IMR-90 (cell line): Measurements from ENCODE around the gene IRAK2. TPM values are rescaled to one million over a fixed set of nuclear protein-coding genes. Genes with fewer than 3 reads are reported as not detected.

ENCODE experiments used
- ATAC-seq: fragments of 200-7000 bp; cut with Tn5 transposase; 2 replicates; pipeline ENCODE4 v1.9.1; 2020; ENCODE audit warnings: low read depth, mild to moderate bottlenecking, moderate library complexity
- BruUV-seq: library from RNA; stranded (reverse); fragments of 400-500 nt; replicated peaks from 2 replicates; lab custom pipeline; 2021; lab: Mats Ljungman, UMichigan
- CTCF ChIA-PET: fragments of 300-600 bp; formaldehyde crosslinking; extraction: SDS; loops from one replicate; lab custom pipeline; 2021; ENCODE audit warnings: antibody characterized with exemption; lab: Yijun Ruan, JAX
- POLR2A ChIA-PET: fragments of 300-600 bp; sonication (Branson Sonifier 250); formaldehyde crosslinking; loops from one replicate; lab custom pipeline; 2022; ENCODE audit warnings: antibody characterized with exemption; ENCODE audit not compliant: unreplicated experiment; lab: Charles Lee
- DNase-seq: peaks from one replicate; pipeline ENCODE4 v3.0.0; 2013
- H2AFZ ChIP-seq: replicated peaks from 2 replicates; pipeline ENCODE3; 2013; ENCODE audit warnings: low read length, mild to moderate bottlenecking; ENCODE audit not compliant: poor library complexity
- H2AK5ac ChIP-seq: 2 replicates; pipeline ENCODE4 v1.6.1; 2013; ENCODE audit warnings: low read depth, low read length, inconsistent platforms
- H2AK9ac ChIP-seq: replicated peaks from 2 replicates; pipeline ENCODE3; 2013; ENCODE audit warnings: mild to moderate bottlenecking, low read depth, low read length, moderate library complexity; ENCODE audit not compliant: poor library complexity
- H2BK120ac ChIP-seq: 2 replicates; pipeline ENCODE4 v1.6.1; 2013; ENCODE audit warnings: low read depth, low read length, inconsistent platforms
- H2BK15ac ChIP-seq: 3 replicates; pipeline ENCODE4 v1.6.1; 2013; ENCODE audit warnings: low read depth, low read length, inconsistent platforms
- H2BK20ac ChIP-seq: 2 replicates; pipeline ENCODE4 v1.6.1; 2013; ENCODE audit warnings: low read depth, mild to moderate bottlenecking, inconsistent platforms, low read length, moderate library complexity
- H2BK5ac ChIP-seq: 2 replicates; pipeline ENCODE4 v1.6.1; 2013; ENCODE audit warnings: mild to moderate bottlenecking, low read depth, low read length, inconsistent platforms; ENCODE audit not compliant: poor library complexity, severe bottlenecking
- H3K14ac ChIP-seq: replicated peaks from 2 replicates; pipeline ENCODE4 v1.6.1; 2013; ENCODE audit warnings: low read depth, low read length, inconsistent platforms
- H3K18ac ChIP-seq: 2 replicates; pipeline ENCODE4 v1.6.1; 2013; ENCODE audit warnings: low read depth, low read length, control low read depth
- H3K23ac ChIP-seq: 2 replicates; pipeline ENCODE4 v1.6.1; 2013; ENCODE audit warnings: low read depth, low read length, inconsistent platforms
- H3K27ac ChIP-seq: 2 replicates; pipeline ENCODE4 v1.5.1; 2013; ENCODE audit warnings: mild to moderate bottlenecking, control low read depth, low read length; ENCODE audit not compliant: insufficient read depth
- H3K27me3 ChIP-seq: 2 replicates; pipeline ENCODE4 v1.6.1; 2013; ENCODE audit warnings: low read length; ENCODE audit not compliant: control insufficient read depth, insufficient read depth
- H3K36me3 ChIP-seq: 2 replicates; pipeline ENCODE4 v1.6.1; 2013; ENCODE audit warnings: low read length, mixed read lengths; ENCODE audit not compliant: control insufficient read depth, insufficient read depth
- H3K4ac ChIP-seq: 2 replicates; pipeline ENCODE4 v1.6.1; 2013; ENCODE audit warnings: low read depth, low read length, inconsistent platforms
- H3K4me1 ChIP-seq: 2 replicates; pipeline ENCODE4 v1.6.1; 2013; ENCODE audit warnings: low read length, mixed read lengths; ENCODE audit not compliant: control insufficient read depth, insufficient read depth
- H3K4me2 ChIP-seq: 2 replicates; pipeline ENCODE4 v1.6.1; 2013; ENCODE audit warnings: low read depth, mild to moderate bottlenecking, control low read depth, low read length, moderate library complexity
- H3K4me3 ChIP-seq: 2 replicates; pipeline ENCODE4 v1.5.1; 2013; ENCODE audit warnings: low read depth, mild to moderate bottlenecking, control low read depth, low read length, moderate library complexity; ENCODE audit not compliant: insufficient read depth
- H3K56ac ChIP-seq: 2 replicates; pipeline ENCODE4 v1.6.1; 2013; ENCODE audit warnings: low read length, inconsistent platforms; ENCODE audit not compliant: insufficient read depth; ENCODE audit errors: extremely low read depth
- H3K79me1 ChIP-seq, 2 experiments: 2 replicates each; pipeline ENCODE4 v1.6.1; 2013; ENCODE audit warnings: low read length in 2 of 2, inconsistent platforms in 1 of 2, low read depth in 1 of 2
- H3K9ac ChIP-seq: 2 replicates; pipeline ENCODE4 v1.6.1; 2013; ENCODE audit warnings: low read depth, low read length, control low read depth
- H3K9me1 ChIP-seq: 2 replicates; pipeline ENCODE4 v1.6.1; 2013; ENCODE audit warnings: low read length, inconsistent platforms; ENCODE audit not compliant: insufficient read depth
- H3K9me3 ChIP-seq: 2 replicates; pipeline ENCODE4 v1.6.1; 2013; ENCODE audit warnings: low read length; ENCODE audit not compliant: control insufficient read depth, insufficient read depth
- H4K20me1 ChIP-seq: 2 replicates; pipeline ENCODE4 v1.6.1; 2013; ENCODE audit warnings: low read length, inconsistent platforms; ENCODE audit not compliant: insufficient read depth
- H4K5ac ChIP-seq: 2 replicates; pipeline ENCODE4 v1.6.1; 2013; ENCODE audit warnings: mild to moderate bottlenecking, low read depth, low read length, control low read depth
- H4K8ac ChIP-seq, 2 experiments: 2 replicates each; pipeline ENCODE4 v1.6.1; 2013; ENCODE audit warnings: low read depth in 2 of 2, low read length in 2 of 2, control low read depth in 1 of 2, inconsistent platforms in 1 of 2
- H4K91ac ChIP-seq: 2 replicates; pipeline ENCODE4 v1.6.1; 2013; ENCODE audit warnings: low read depth, low read length, inconsistent platforms; ENCODE audit not compliant: insufficient read depth
- BHLHE40 ChIP-seq: fragments of 150-350 bp; IDR thresholded peaks from 2 replicates; pipeline ENCODE4 v1.6.1; 2016; ENCODE audit warnings: mild to moderate bottlenecking, low read depth, low read length
- CEBPB ChIP-seq: IDR thresholded peaks from 2 replicates; pipeline ENCODE4 v1.6.1; 2012; ENCODE audit warnings: low read depth, low read length, improper control_type of control experiment
- CHD1 ChIP-seq: IDR thresholded peaks from 2 replicates; pipeline ENCODE4 v1.6.1; 2012; ENCODE audit warnings: low read depth, low read length, improper control_type of control experiment
- FOS ChIP-seq: fragments of 150-350 bp; IDR thresholded peaks from 2 replicates; pipeline ENCODE4 v1.6.1; 2016; ENCODE audit warnings: low read depth, low read length
- MAFK ChIP-seq: IDR thresholded peaks from 2 replicates; pipeline ENCODE4 v1.6.1; 2012; ENCODE audit warnings: low read depth, low read length, improper control_type of control experiment
- MAZ ChIP-seq: IDR thresholded peaks from 2 replicates; pipeline ENCODE4 v1.6.1; 2012; ENCODE audit warnings: low read depth, mild to moderate bottlenecking, low read length, improper control_type of control experiment, moderate library complexity, borderline replicate concordance
- MXI1 ChIP-seq: IDR thresholded peaks from 2 replicates; pipeline ENCODE4 v1.6.1; 2012; ENCODE audit warnings: low read depth, mild to moderate bottlenecking, low read length, moderate library complexity, borderline replicate concordance
- NFE2L2 ChIP-seq: fragments of 150-350 bp; IDR thresholded peaks from 2 replicates; pipeline ENCODE4 v1.6.1; 2016; ENCODE audit warnings: low read depth, mild to moderate bottlenecking, low read length
- POLR2A ChIP-seq: IDR thresholded peaks from 2 replicates; pipeline ENCODE4 v1.6.1; 2012; ENCODE audit warnings: mild to moderate bottlenecking, low read depth, low read length
- RAD21 ChIP-seq: IDR thresholded peaks from 2 replicates; pipeline ENCODE4 v1.6.1; 2012; ENCODE audit warnings: low read length, improper control_type of control experiment
- RCOR1 ChIP-seq: IDR thresholded peaks from 2 replicates; pipeline ENCODE4 v1.6.1; 2012; ENCODE audit warnings: mild to moderate bottlenecking, low read length, improper control_type of control experiment; ENCODE audit not compliant: insufficient replicate concordance
- RFX5 ChIP-seq: IDR thresholded peaks from 2 replicates; pipeline ENCODE4 v1.8.0; 2012; ENCODE audit warnings: low read depth, mild to moderate bottlenecking, low read length, moderate library complexity
- SMC3 ChIP-seq: fragments of 150-350 bp; IDR thresholded peaks from 2 replicates; pipeline ENCODE4 v1.6.1; 2016; ENCODE audit warnings: low read depth, mild to moderate bottlenecking, antibody characterized with exemption, low read length, moderate library complexity
- WGBS, 2 experiments: methylation state at CpG; one replicate each; pipeline versions ENCODE4 v1.1.5 to v1.1.7; 2013; ENCODE audit warnings: missing lambda C conversion rate in 2 of 2; ENCODE audit not compliant: insufficient read length in 1 of 2; ENCODE audit errors: extremely low coverage in 2 of 2; 5-methylcytosine and 5-hydroxymethylcytosine counted together
- dilution Hi-C: fragments of 300-500 bp; cut with HindIII; formaldehyde crosslinking; loops from one replicate; pipeline ENCODE4 v1.14.3; 2018; ENCODE audit warnings: low sequenced_read_pairs; ENCODE audit not compliant: unreplicated experiment
- in situ Hi-C: fragments of 300-500 bp; cut with MboI; formaldehyde crosslinking; loops from 3 replicates; pipeline ENCODE4 v1.14.3; 2019; ENCODE audit warnings: low sequenced_read_pairs, inconsistent platforms, mixed read lengths
- intact Hi-C: fragments of 100-400 bp; cut with micrococcal nuclease; formaldehyde crosslinking; loops from 2 replicates; pipeline ENCODE4 v1.10.0; 2022
- polyA plus RNA-seq, 3 experiments: library from polyadenylated mRNA; depleted of rRNA; stranded (reverse); fragments of >200 nt; gene quantifications; 2 replicates each; pipeline ENCODE4 v1.2.3, GENCODE V29; 2012; ENCODE audit warnings: low replicate concordance in 1 of 3
- total RNA-seq: library from RNA; depleted of rRNA; stranded (reverse); fragments of >200 nt; gene quantifications from 2 replicates; pipeline ENCODE4 v1.2.3, GENCODE V29; 2012
- TF ChIP-seq, protein P1 (sequence below): fragments of 150-350 bp; IDR thresholded peaks from 2 replicates; pipeline ENCODE4 v1.6.1; 2016; ENCODE audit warnings: low read depth, mild to moderate bottlenecking, low read length, moderate library complexity, borderline replicate concordance
- TF ChIP-seq, protein P2 (sequence below): conservative IDR thresholded peaks from 2 replicates; pipeline ENCODE4 v1.5.1; 2012; ENCODE audit warnings: mild to moderate bottlenecking, low read depth, low read length, improper control_type of control experiment
- TF ChIP-seq, protein P3 (sequence below): fragments of 150-350 bp; IDR thresholded peaks from 2 replicates; pipeline ENCODE4 v1.6.1; 2017; ENCODE audit warnings: mild to moderate bottlenecking, antibody characterized with exemption, low read length, low read depth

Gene IRAK2
- total and polyA plus RNA-seq, 2 of the 4 experiments (the other 2 are of a cell fraction) = 6.9 to 8.1 TPM

GRCh38 chr3:10137178-10137577 is 27.5 kb upstream of the IRAK2 start:
- no peak overlapping the region for H2BK5ac ChIP-seq
- no peaks in the 10 kb centered on the region for H4K20me1 ChIP-seq
- H4K91ac ChIP-seq = no peak overlapping the region
- H4K5ac ChIP-seq = no peak overlapping the region
- dilution Hi-C loops (no loop called here), intact Hi-C loops (no loop called here), in situ Hi-C loops (no loop called here)
- no peak for ATAC-seq
- H3K14ac ChIP-seq = no peak overlapping the region
- no peak overlapping the region for H2BK15ac ChIP-seq
- no peaks in the 10 kb centered on the region for H3K9me1 ChIP-seq
- no peak overlapping the region for H3K27ac ChIP-seq
- H3K4me1 ChIP-seq = no peaks in the 10 kb centered on the region
- H2AK5ac ChIP-seq = no peak overlapping the region
- H2AFZ ChIP-seq = no peak overlapping the region
- no TSS peak for BruUV-seq
- no peak overlapping the region for H2AK9ac ChIP-seq
- H3K23ac ChIP-seq = no peak overlapping the region
- no peak overlapping the region for H4K8ac ChIP-seq
- no peaks in the 10 kb centered on the region for H3K36me3 ChIP-seq
- H3K9ac ChIP-seq = no peak overlapping the region
- TF ChIP-seq POLR2A = no peak
- no peak for TF ChIP-seq RFX5
- TF ChIP-seq CHD1 = no peak
- TF ChIP-seq CEBPB = no peak
- no peak for TF ChIP-seq RAD21
- TF ChIP-seq, protein P1, sequence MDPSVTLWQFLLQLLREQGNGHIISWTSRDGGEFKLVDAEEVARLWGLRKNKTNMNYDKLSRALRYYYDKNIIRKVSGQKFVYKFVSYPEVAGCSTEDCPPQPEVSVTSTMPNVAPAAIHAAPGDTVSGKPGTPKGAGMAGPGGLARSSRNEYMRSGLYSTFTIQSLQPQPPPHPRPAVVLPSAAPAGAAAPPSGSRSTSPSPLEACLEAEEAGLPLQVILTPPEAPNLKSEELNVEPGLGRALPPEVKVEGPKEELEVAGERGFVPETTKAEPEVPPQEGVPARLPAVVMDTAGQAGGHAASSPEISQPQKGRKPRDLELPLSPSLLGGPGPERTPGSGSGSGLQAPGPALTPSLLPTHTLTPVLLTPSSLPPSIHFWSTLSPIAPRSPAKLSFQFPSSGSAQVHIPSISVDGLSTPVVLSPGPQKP = no peak
- no peak for TF ChIP-seq RCOR1
- TF ChIP-seq, protein P2, sequence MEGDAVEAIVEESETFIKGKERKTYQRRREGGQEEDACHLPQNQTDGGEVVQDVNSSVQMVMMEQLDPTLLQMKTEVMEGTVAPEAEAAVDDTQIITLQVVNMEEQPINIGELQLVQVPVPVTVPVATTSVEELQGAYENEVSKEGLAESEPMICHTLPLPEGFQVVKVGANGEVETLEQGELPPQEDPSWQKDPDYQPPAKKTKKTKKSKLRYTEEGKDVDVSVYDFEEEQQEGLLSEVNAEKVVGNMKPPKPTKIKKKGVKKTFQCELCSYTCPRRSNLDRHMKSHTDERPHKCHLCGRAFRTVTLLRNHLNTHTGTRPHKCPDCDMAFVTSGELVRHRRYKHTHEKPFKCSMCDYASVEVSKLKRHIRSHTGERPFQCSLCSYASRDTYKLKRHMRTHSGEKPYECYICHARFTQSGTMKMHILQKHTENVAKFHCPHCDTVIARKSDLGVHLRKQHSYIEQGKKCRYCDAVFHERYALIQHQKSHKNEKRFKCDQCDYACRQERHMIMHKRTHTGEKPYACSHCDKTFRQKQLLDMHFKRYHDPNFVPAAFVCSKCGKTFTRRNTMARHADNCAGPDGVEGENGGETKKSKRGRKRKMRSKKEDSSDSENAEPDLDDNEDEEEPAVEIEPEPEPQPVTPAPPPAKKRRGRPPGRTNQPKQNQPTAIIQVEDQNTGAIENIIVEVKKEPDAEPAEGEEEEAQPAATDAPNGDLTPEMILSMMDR = no peak
- TF ChIP-seq SMC3 = no peak
- no peak for TF ChIP-seq BHLHE40
- TF ChIP-seq, protein P3, sequence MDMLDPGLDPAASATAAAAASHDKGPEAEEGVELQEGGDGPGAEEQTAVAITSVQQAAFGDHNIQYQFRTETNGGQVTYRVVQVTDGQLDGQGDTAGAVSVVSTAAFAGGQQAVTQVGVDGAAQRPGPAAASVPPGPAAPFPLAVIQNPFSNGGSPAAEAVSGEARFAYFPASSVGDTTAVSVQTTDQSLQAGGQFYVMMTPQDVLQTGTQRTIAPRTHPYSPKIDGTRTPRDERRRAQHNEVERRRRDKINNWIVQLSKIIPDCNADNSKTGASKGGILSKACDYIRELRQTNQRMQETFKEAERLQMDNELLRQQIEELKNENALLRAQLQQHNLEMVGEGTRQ = no peak
- TF ChIP-seq MAZ = no peak
- no peak for TF ChIP-seq MAFK
- TF ChIP-seq MXI1 = no peak
- no peak for TF ChIP-seq NFE2L2
- TF ChIP-seq FOS = no peak
- ChIA-PET POLR2A (no interaction called here), CTCF (no interaction called here)
- H2BK120ac ChIP-seq = no peak overlapping the region
- no peak overlapping the region for H3K56ac ChIP-seq
- WGBS, 2 experiments = no CpG with 5 or more reads among the region's 4 CpGs
- no peak overlapping the region for H3K4me3 ChIP-seq
- H3K27me3 ChIP-seq = no peaks in the 10 kb centered on the region
- H3K4ac ChIP-seq = no peak overlapping the region
- H3K79me1 ChIP-seq = peaks cover 0 to 3% of the 10 kb centered on the region in 2 experiments; a peak in 1 of 4 replicates
- no peak overlapping the region for H3K18ac ChIP-seq
- H3K9me3 ChIP-seq = no peaks in the 10 kb centered on the region
- no peak overlapping the region for H3K4me2 ChIP-seq
- no peak overlapping the region for H2BK20ac ChIP-seq
- DNase-seq = no peak
